HG02759 (cell line): ENCODE measurements around the gene PRDM5.

Experiments
- ATAC-seq: cut with Tn5 transposase; IDR thresholded peaks from one replicate; pipeline ENCODE4 v1.9.1; 2021; ENCODE audit warnings: mild to moderate bottlenecking, moderate library complexity; ENCODE audit not compliant: unreplicated experiment

PRDM5 gene

DNA sequence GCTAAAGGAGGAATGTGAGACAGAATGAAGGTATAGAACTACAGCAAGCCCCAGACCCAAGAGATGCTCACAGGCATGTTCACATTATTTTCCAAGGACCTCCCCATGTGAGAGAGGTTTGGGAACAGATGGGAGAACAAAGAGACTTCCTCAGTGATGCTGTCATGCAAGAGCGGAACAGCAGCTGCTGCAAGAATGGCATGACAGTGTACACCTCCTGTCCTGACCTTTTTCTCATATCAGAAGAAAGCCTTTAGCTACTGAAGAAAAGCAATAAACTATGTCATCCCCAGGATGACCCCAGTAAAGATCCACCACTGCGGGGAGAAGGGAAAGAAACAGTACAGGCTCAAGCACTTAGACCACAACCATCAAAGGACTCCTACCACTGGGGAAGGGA lies 7.2 kb downstream of the PRDM5 start:
- ATAC-seq: no peak

DNA sequence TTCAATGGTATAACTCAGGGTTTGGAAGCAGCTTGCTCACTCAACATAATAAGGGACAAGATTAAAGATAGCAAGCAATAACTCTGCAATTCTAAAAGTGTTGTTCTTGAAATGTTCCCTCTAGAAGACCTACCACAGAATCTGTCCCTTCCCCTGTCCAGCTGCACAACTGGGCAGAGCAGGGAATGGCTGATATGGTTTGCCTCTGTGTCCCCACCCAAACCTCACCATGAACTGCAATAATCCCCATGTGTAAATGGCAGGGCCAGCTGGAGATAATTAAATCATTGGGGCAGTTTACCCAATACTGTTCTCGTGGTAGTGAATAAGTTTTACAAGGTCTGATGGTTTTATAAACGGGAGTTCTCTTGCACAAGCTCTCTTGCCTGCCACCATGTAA lies 19.1 kb downstream of the PRDM5 start:
- no peak for ATAC-seq

GRCh38 chr4:120902925-120903324 lies 19.6 kb downstream of the PRDM5 start:
- no peak for ATAC-seq

DNA sequence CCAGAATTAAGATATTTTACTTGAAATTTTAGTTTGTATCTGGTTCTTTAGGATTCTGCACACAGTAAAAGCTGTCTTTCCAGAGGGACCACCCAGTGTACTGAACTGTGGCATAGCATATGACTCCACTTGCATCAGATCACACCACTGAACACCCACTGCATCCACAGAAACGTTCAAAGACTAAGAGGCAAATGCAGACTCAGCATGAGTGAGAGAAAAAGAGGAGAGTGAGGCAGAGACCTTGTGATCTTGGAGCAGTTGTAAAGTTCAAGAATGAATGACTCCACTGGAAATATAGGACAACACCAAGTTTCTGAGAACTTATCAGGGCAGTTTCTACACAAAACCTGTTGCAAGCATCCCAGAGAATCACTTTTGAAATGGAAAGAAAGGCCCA lies 20.8 kb downstream of the PRDM5 start:
- no peak for ATAC-seq

- no peak for ATAC-seq
Observed at GRCh38 chr4:120897981-120898719, 24.4 kb downstream of the PRDM5 start.

GRCh38 chr4:120895554-120895953 lies 27.0 kb downstream of the PRDM5 start:
- no peak for ATAC-seq

DNA sequence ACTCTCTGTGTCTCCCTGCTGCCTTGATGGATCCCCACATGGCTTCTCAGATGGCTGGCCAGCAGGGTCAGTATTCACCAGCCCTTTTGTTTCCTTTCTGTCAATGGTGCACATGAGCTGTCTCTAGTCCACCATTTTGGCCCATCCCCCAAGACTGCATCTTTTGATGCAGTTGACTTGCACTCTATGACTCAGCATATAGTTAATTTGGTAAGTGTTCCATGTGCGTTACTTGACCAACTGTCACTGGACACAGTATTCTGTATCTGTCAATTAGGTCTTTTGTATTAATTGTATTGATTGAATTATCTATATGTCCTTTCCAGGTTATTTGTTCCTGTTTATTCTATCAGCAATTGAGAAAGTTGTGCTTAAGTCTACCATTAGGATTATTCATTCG lies 29.2 kb downstream of the PRDM5 start:
- ATAC-seq: no peak

- no peak for ATAC-seq
Observed at GRCh38 chr4:120886191-120886590, 36.3 kb downstream of the PRDM5 start.

- ATAC-seq: no peak
Observed at GRCh38 chr4:120881846-120882245, 40.7 kb downstream of the PRDM5 start.

DNA sequence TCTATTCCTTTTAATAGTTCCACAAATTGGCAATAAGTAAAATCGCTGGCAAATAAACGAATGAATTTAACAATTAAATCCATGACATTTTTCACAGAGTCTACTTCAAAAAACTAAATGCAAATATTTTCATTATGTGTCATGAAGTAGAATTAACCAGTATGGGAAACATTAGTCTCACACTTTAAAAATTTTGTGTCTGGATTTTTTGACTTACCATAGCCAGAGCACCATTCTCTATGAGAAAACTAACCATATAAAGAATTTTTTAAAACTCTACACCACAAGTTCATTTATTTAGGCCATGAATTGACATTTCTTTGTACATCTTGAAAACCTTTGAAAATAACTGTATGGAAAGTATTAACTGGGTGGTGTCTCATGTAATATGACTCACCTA lies 41.2 kb downstream of the PRDM5 start:
- no peak for ATAC-seq

- ATAC-seq: no peak
Observed at GRCh38 chr4:120877021-120877420, 45.5 kb downstream of the PRDM5 start.

- ATAC-seq: no peak
Observed at GRCh38 chr4:120874792-120875774, 47.4 kb downstream of the PRDM5 start.

GRCh38 chr4:120873554-120873953 lies 49.0 kb downstream of the PRDM5 start:
- no peak for ATAC-seq

- no peak for ATAC-seq
Observed at GRCh38 chr4:120871173-120871572, 51.4 kb downstream of the PRDM5 start.

- ATAC-seq: no peak
Observed at GRCh38 chr4:120870279-120870673, 52.2 kb downstream of the PRDM5 start.

DNA sequence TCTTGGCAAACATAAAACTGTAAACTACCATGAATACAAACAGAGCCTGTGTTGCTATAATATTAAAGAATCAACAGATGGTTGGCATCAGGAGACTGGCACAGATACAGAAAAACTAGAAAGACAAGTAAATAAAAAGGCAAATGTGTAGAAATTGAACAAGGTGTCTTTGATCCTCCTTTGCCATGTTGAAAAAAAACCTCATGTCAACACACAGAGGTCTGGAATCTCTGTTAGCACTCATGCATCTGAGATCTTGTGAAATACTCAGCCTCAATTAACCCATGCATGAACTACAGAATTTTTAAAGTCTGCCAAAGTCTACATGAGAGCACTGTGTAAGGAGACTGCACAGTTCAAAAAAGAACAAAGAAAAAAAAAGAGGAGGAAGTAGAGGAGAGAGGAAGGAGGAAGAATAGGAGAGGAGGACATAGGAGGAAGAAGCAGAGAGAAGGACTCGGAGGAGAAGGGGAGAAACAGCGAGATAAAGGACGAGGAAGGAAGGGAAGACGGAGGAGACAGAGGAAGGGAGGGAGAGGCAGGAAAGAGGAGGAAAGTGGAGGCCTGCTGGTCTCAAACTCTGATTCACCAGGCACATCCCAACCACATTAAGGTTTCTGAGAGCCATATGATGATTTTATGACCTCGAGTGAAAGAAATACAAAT lies 52.8 kb downstream of the PRDM5 start:
- no peak for ATAC-seq

DNA sequence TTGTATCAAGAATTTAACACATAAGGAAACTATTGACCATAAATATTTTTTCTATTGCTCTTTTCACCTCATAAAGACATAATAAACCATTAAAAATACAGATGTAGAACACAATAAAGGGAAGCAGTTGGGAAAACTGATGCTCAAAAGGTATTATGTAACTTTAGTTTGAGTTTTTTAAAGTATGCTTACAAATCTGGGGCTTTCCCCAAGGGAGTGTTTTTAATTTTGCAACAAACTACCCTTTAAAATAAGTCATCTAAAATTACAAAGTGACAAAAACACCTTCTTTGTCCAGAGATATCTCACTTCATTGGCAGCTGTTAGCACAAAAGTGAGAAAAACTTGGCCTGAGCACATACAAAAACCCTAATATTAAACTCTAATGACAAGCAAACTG lies 55.0 kb downstream of the PRDM5 start:
- no peak for ATAC-seq

GRCh38 chr4:120865985-120866384 lies 56.5 kb downstream of the PRDM5 start:
- no peak for ATAC-seq

DNA sequence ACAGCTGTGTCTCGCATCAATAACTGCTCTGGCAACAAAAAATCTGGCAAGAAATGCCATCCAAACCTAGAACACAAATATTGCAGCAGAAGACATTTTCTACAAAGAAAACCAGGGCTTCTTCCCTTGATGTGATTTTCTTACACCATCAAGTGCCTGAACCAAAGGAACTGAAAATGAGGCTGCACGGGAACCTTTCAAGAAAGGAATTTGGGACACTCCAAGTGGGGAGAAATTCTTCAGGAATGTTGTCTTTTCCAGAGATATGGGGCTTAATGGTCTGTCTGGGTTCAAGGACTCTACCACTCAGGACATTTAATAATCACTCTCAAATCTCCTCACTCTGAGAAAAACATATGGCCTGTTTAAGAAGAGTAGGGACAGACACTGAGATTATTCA lies 57.6 kb downstream of the PRDM5 start:
- ATAC-seq: no peak

DNA sequence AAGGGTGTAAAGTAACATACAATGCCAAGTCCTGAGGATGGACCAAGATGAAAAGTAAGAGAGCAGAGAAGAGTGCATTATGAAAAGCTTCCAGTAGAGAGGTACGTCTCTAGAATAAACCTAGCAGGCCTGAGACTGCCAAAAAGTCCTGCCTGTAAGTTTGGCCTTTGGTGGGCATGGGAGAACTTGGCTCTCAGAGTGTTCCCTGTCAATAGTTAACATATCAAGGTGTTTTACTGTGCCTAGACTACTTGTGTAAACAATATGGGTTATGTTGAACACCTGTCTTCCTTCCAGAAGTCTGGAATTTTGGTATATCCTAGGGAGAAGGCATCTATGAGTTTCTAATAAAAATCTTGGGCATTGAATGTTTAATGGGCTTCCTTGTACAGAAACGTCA lies 60.1 kb downstream of the PRDM5 start:
- no peak for ATAC-seq

GRCh38 chr4:120861852-120862251 lies 60.7 kb downstream of the PRDM5 start:
- no peak for ATAC-seq

- ATAC-seq: no peak
Observed at GRCh38 chr4:120858776-120859175, 63.8 kb downstream of the PRDM5 start.
